ENCODE measurements around the gene CNTNAP5. TPM values are rescaled to one million over a fixed set of nuclear protein-coding genes. Genes with fewer than 3 reads are reported as not detected.

Gene CNTNAP5
- total and polyA plus RNA-seq, 2 of the 8 experiments (the other 6 are each of a cell fraction or from before 2014, with no cell fraction given), result 0.11 to 0.76 TPM

GRCh38 chr2:124122340-124122739 lies 97.3 kb downstream of the CNTNAP5 start (continued):
- no peak for TF ChIP-seq CHD7 (IDR thresholded peaks at IDR 0.05; ENCODE audit: insufficient replicate concordance, low read length)
- TF ChIP-seq TBP (IDR thresholded peaks at IDR 0.05; ENCODE audit: low read depth, low read length), result no peak
- TF ChIP-seq BACH1 (IDR thresholded peaks at IDR 0.05; ENCODE audit: low read length), result no peak
- no peak for TF ChIP-seq JUN (IDR thresholded peaks at IDR 0.05; ENCODE audit: low read depth, low read length)
- no peak for TF ChIP-seq SUZ12 (IDR thresholded peaks at IDR 0.05; ENCODE audit: low read length)
- TF ChIP-seq KDM4A (IDR thresholded peaks at IDR 0.05; ENCODE audit: low read depth, low read length, severe bottlenecking), result no peak
- TF ChIP-seq GABPA (IDR thresholded peaks at IDR 0.05; ENCODE audit: borderline replicate concordance, insufficient read depth, low read length), result no peak

Measured in H1 (cell line).